Endometrium (tissue), 2 donors: Measurements from ENCODE around the gene DKC1.
"Not testable (repeated sequence)": the region's sequence is repeated elsewhere in the genome, so short reads cannot be mapped to it uniquely, and the experiment has no call there.

Source experiments
- FAIRE-seq: peaks from 2 replicates; lab custom pipeline; 2012; peaks lifted over from hg19 to GRCh38; lab: Jason Lieb, UNC
- donor health status: control.
- donor health status: control.

DKC1 gene

GRCh38 chrX:154819771-154820341, 57.2 kb downstream of the DKC1 start:
- FAIRE-seq: no peak

- no peak for FAIRE-seq
Observed at GRCh38 chrX:154821523-154821922, 58.9 kb downstream of the DKC1 start.

- no peak for FAIRE-seq
Observed at GRCh38 chrX:154822029-154822428, 59.4 kb downstream of the DKC1 start.

GRCh38 chrX:154824638-154825037, 62.0 kb downstream of the DKC1 start:
- FAIRE-seq: no peak

- not testable (repeated sequence) for FAIRE-seq
Observed at GRCh38 chrX:154825586-154825985, 62.9 kb downstream of the DKC1 start.
